ENCODE measurements around the gene ALG14.

ALG14 gene

DNA sequence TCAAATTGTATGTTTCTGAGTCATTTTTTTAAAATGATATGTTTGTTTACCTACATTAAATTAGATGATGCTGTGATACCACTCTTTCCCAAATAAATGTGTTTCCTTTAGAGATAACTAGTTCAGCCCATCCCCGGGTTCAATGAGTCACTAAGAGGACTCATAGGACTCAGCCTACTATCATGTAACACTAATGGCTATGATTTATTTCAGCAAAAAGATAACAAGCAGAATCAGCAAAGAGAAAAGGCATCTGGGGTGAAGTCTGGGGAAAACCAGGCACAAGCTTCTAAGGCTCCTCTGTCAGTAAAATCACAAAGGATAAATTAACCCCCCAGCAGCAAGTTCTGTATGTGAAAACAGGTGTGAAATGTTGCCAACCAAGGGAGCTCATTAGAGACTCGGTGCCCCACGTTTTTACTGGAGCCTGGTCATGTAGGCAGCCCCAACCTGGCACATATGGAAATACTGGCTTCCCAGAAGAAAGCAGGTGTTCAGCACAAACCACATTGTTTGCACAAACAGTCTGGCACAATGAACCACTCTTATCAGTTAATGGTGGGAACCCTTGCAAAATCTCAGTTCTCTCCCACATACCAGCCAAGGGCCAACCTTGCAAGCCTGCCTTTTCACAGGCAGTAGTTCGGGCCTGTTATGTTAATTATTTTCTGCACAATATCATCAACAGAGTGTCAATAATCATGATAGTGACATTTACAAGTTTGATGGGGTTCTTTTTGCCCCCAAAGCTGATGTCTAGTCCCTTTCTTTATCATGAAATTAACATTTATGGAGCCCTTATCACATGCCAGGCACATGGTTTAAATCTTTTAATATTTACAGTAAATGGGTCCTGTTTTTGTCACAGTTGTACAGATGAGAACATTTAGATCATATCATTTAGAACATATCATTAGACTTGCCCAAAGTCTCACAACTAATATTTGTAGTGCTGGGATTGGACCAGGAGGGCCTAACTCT is 122.8 kb downstream of the ALG14 start:
- Histone ChIP-seq H3K36me3 (ENCODE audit: control insufficient read depth in 2 of 2, insufficient read depth in 1 of 2, low read length in 2 of 2) (no peaks in the 10 kb centered on the region), H3K27ac (ENCODE audit: extremely low read depth, low read depth, low read length) (peak overlapping the region; percentile 48; the same call in 1 of the 2 replicates), H3K4me3 (ENCODE audit: low read depth, low read length) (no peak overlapping the region), H3K9me3 (ENCODE audit: control insufficient read depth, insufficient read depth, low read depth, low read length) (no peaks in the 10 kb centered on the region), H3K4me1 (ENCODE audit: control insufficient read depth, insufficient read depth, low read length) (peaks cover 8% of the 10 kb centered on the region)
- ChIA-PET POLR2A (no interaction called here), CTCF (interaction anchor here (1.4 kb wide), 1 partner anchor 31 kb away, joined by 4 read pairs; no protein-coding TSS in a partner anchor)
- TF ChIP-seq ZNF560 (tag by site-specific recombination; IDR thresholded peaks at IDR 0.05; ENCODE audit: borderline replicate concordance): no peak
- no peak for TF ChIP-seq HOXD13 (CRISPR knock-in tag; IDR thresholded peaks at IDR 0.05; ENCODE audit: borderline replicate concordance)
- TF ChIP-seq ZSCAN23 (tag by site-specific recombination; IDR thresholded peaks at IDR 0.05): no peak
- no peak for TF ChIP-seq REST (tag by site-specific recombination; IDR thresholded peaks at IDR 0.05)
- peak; percentile 82 for TF ChIP-seq SETDB1 (IDR thresholded peaks at IDR 0.05; ENCODE audit: insufficient read length, low read length)
- no peak for TF ChIP-seq ZNF341 (tag by site-specific recombination; IDR thresholded peaks at IDR 0.05; ENCODE audit: low read depth)
- no peak for TF ChIP-seq ZNF658 (tag by site-specific recombination; IDR thresholded peaks at IDR 0.05)
- TF ChIP-seq EGR2 (tag by site-specific recombination; IDR thresholded peaks at IDR 0.05; ENCODE audit: low read depth): 0 out of 2 replicates have a peak, but pooled peaks have one; percentile 16
- TF ChIP-seq, protein P1, sequence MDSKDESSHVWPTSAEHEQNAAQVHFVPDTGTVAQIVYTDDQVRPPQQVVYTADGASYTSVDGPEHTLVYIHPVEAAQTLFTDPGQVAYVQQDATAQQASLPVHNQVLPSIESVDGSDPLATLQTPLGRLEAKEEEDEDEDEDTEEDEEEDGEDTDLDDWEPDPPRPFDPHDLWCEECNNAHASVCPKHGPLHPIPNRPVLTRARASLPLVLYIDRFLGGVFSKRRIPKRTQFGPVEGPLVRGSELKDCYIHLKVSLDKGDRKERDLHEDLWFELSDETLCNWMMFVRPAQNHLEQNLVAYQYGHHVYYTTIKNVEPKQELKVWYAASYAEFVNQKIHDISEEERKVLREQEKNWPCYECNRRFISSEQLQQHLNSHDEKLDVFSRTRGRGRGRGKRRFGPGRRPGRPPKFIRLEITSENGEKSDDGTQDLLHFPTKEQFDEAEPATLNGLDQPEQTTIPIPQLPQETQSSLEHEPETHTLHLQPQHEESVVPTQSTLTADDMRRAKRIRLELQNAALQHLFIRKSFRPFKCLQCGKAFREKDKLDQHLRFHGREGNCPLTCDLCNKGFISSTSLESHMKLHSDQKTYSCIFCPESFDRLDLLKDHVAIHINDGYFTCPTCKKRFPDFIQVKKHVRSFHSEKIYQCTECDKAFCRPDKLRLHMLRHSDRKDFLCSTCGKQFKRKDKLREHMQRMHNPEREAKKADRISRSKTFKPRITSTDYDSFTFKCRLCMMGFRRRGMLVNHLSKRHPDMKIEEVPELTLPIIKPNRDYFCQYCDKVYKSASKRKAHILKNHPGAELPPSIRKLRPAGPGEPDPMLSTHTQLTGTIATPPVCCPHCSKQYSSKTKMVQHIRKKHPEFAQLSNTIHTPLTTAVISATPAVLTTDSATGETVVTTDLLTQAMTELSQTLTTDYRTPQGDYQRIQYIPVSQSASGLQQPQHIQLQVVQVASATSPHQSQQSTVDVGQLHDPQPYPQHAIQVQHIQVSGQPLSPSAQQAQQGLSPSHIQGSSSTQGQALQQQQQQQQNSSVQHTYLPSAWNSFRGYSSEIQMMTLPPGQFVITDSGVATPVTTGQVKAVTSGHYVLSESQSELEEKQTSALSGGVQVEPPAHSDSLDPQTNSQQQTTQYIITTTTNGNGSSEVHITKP (tag by site-specific recombination; IDR thresholded peaks at IDR 0.05): peak; percentile 59
- TF ChIP-seq ZNF791 (tag by site-specific recombination; IDR thresholded peaks at IDR 0.05): peak; percentile 80; the same call in 1 of the 2 replicates
- TF ChIP-seq, protein P2, sequence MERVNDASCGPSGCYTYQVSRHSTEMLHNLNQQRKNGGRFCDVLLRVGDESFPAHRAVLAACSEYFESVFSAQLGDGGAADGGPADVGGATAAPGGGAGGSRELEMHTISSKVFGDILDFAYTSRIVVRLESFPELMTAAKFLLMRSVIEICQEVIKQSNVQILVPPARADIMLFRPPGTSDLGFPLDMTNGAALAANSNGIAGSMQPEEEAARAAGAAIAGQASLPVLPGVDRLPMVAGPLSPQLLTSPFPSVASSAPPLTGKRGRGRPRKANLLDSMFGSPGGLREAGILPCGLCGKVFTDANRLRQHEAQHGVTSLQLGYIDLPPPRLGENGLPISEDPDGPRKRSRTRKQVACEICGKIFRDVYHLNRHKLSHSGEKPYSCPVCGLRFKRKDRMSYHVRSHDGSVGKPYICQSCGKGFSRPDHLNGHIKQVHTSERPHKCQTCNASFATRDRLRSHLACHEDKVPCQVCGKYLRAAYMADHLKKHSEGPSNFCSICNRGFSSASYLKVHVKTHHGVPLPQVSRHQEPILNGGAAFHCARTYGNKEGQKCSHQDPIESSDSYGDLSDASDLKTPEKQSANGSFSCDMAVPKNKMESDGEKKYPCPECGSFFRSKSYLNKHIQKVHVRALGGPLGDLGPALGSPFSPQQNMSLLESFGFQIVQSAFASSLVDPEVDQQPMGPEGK (tag by site-specific recombination; IDR thresholded peaks at IDR 0.05): no peak
- TF ChIP-seq ZNF830 (tag by site-specific recombination; IDR thresholded peaks at IDR 0.05; ENCODE audit: low read depth): no peak
- TF ChIP-seq GFI1B (tag by site-specific recombination; IDR thresholded peaks at IDR 0.05): 0 out of 2 replicates have a peak, but pooled peaks have one; percentile 5
- TF ChIP-seq ZNF664 (tag by site-specific recombination; IDR thresholded peaks at IDR 0.05): peak; percentile 57
- TF ChIP-seq TRIM28 (IDR thresholded peaks at IDR 0.05; ENCODE audit: borderline replicate concordance, low read length): peak; percentile 83
- no peak for TF ChIP-seq HOXC10 (CRISPR knock-in tag; IDR thresholded peaks at IDR 0.05)
- no peak for TF ChIP-seq SALL2 (tag by site-specific recombination; IDR thresholded peaks at IDR 0.05; ENCODE audit: borderline replicate concordance)
- no peak for TF ChIP-seq PRDM1 (tag by site-specific recombination; IDR thresholded peaks at IDR 0.05)
- peak; percentile 63; the same call in 1 of the 2 replicates for TF ChIP-seq ZEB2 (tag by site-specific recombination; IDR thresholded peaks at IDR 0.05)
- TF ChIP-seq ZNF501 (tag by site-specific recombination; IDR thresholded peaks at IDR 0.05): no peak
- no peak for TF ChIP-seq ZNF280C (tag by site-specific recombination; IDR thresholded peaks at IDR 0.05)
- TF ChIP-seq MEIS1 (CRISPR knock-in tag; IDR thresholded peaks at IDR 0.05; ENCODE audit: borderline replicate concordance): no peak
- TF ChIP-seq ZNF416 (tag by site-specific recombination; IDR thresholded peaks at IDR 0.05): no peak
- TF ChIP-seq ZNF175 (tag by site-specific recombination; IDR thresholded peaks at IDR 0.05): no peak
- TF ChIP-seq OSR2 (tag by site-specific recombination; IDR thresholded peaks at IDR 0.05): 0 out of 2 replicates have a peak, but pooled peaks have one; percentile 22

Measured in HEK293 (cell line).